ENCODE data around the gene VRK3.

DNA sequence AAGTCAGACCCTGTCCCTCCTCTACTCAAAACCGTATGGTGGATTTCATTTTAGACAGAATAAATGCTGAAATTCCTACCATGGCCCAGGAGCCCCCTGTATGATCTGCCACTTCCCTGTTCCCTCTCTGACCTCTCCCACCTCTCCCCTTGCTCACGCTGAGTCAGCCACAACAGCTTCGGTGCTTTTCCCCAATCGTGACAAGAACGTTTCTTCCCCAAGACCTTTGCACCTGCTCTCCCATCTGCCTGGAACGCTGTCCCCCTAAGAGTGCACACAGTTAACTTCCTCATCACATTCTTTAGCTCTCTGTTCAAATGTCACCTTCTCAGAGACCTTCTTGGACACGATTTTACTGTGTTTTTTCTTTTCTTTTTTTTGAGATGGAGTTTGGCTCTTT lies 2.3 kb downstream of the VRK3 start:
- TF ChIP-seq EZH2 (IDR thresholded peaks at IDR 0.05; ENCODE audit: low read depth) = no peak
- TF ChIP-seq, protein P1, sequence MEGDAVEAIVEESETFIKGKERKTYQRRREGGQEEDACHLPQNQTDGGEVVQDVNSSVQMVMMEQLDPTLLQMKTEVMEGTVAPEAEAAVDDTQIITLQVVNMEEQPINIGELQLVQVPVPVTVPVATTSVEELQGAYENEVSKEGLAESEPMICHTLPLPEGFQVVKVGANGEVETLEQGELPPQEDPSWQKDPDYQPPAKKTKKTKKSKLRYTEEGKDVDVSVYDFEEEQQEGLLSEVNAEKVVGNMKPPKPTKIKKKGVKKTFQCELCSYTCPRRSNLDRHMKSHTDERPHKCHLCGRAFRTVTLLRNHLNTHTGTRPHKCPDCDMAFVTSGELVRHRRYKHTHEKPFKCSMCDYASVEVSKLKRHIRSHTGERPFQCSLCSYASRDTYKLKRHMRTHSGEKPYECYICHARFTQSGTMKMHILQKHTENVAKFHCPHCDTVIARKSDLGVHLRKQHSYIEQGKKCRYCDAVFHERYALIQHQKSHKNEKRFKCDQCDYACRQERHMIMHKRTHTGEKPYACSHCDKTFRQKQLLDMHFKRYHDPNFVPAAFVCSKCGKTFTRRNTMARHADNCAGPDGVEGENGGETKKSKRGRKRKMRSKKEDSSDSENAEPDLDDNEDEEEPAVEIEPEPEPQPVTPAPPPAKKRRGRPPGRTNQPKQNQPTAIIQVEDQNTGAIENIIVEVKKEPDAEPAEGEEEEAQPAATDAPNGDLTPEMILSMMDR (conservative IDR thresholded peaks at IDR 0.05) = no peak

Measured in PC-9 (cell line).